ENCODE measurements around the gene RNASE11. TPM values are rescaled to one million over a fixed set of nuclear protein-coding genes. Genes with fewer than 3 reads are reported as not detected.

Gene RNASE11
- total and polyA plus RNA-seq, 4 donors: not detected

DNA sequence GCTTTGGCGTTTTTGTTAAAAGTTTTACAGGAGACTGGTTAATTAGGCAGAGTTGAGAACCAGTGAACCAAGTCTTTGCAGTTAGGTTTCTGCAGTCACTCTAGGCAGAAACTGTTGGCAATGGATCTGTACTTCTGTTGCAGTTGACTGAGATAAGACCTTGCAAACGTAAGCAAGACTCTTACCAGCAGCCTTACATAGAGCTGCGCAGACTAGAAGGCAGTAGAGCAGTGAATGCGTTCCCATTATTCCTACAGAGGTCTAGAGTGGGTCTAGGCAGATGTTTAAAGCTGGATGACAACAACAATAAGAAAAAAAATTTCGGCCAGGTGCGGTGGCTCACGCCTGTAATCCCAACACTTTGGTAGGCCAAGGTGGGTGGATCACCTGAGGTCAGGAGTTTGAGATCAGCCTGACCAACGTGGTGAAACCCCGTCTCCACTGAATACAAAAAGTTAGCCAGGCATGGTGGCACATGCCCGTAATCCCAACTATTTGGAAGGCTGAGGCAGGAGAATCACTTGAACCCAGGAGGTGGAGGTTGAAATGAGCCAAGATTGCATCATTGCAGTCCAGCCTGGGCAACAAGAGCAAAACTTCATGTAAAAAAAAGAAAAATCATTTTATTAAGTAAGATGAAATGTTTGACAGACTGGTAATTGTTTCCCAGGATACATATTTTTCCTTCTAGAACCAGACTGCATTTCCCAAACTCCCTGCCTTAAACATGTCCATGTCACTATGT lies 39.2 kb downstream of the RNASE11 start (continued):
- TF ChIP-seq, protein P1, sequence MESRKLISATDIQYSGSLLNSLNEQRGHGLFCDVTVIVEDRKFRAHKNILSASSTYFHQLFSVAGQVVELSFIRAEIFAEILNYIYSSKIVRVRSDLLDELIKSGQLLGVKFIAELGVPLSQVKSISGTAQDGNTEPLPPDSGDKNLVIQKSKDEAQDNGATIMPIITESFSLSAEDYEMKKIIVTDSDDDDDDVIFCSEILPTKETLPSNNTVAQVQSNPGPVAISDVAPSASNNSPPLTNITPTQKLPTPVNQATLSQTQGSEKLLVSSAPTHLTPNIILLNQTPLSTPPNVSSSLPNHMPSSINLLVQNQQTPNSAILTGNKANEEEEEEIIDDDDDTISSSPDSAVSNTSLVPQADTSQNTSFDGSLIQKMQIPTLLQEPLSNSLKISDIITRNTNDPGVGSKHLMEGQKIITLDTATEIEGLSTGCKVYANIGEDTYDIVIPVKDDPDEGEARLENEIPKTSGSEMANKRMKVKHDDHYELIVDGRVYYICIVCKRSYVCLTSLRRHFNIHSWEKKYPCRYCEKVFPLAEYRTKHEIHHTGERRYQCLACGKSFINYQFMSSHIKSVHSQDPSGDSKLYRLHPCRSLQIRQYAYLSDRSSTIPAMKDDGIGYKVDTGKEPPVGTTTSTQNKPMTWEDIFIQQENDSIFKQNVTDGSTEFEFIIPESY (IDR thresholded peaks at IDR 0.05): no peak
- TF ChIP-seq GABPA (IDR thresholded peaks at IDR 0.05 in 1 of 2, conservative IDR thresholded peaks at IDR 0.05 in 1 of 2): no peak

DNA sequence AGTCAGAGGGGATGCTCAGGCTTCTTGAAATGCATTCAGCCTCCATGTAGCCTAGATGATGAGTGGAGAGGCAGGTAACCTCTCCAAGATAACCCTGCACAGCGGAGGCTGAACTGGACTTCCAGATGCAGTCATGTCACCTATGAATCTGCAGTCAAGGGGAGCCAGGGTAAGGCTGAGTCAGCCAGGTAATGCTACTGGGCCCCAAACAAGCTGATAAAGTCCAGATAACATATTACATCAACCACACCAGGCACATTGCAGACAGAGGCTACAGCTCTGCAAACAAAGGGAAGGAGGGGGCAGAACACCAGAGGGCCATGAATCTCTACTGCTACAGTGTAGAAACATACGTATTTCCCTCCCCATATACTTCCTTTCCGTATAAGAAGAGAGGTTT lies 40.9 kb downstream of the RNASE11 start:
- Histone ChIP-seq H3K9ac (ENCODE audit: low read depth in 1 of 2, low read length in 2 of 2) (no peak overlapping the region), H3K27me3 (ENCODE audit: control insufficient read depth in 4 of 4, insufficient read depth in 4 of 4, low read length in 3 of 4) (no peaks in the 10 kb centered on the region), H3K4me1 (ENCODE audit: control insufficient read depth in 4 of 4, insufficient read depth in 4 of 4, low read length in 3 of 4) (no peaks in the 10 kb centered on the region), H3K9me3 (ENCODE audit: control insufficient read depth in 4 of 4, low read length in 3 of 4) (no peaks in the 10 kb centered on the region), H3K4me3 (ENCODE audit: low read depth in 1 of 3, low read length in 3 of 3) (no peak overlapping the region), H3K27ac (ENCODE audit: low read depth in 1 of 2, low read length in 2 of 2) (no peak overlapping the region), H3K36me3 (ENCODE audit: control insufficient read depth in 4 of 4, insufficient read depth in 3 of 4, low read depth in 1 of 4, low read length in 3 of 4) (no peaks in the 10 kb centered on the region)
- DNase-seq (ENCODE audit: low spot score): no peak
- WGBS: 58% methylated on average over 3 of the region's 3 CpGs
- TF ChIP-seq EGR1 (IDR thresholded peaks at IDR 0.05; ENCODE audit: low read depth in 2 of 2) (no peak), HNF4G (IDR thresholded peaks at IDR 0.05) (no peak), GABPA (IDR thresholded peaks at IDR 0.05 in 1 of 2, conservative IDR thresholded peaks at IDR 0.05 in 1 of 2) (no peak), FOXA2 (IDR thresholded peaks at IDR 0.05) (no peak), RAD21 (IDR thresholded peaks at IDR 0.05) (no peak), FOXA1 (IDR thresholded peaks at IDR 0.05) (no peak), TAF1 (conservative IDR thresholded peaks at IDR 0.05) (no peak), JUND (IDR thresholded peaks at IDR 0.05) (no peak), RXRA (IDR thresholded peaks at IDR 0.05) (no peak), NR2F2 (IDR thresholded peaks at IDR 0.05) (no peak), YY1 (IDR thresholded peaks at IDR 0.05) (no peak), SP1 (IDR thresholded peaks at IDR 0.05) (no peak), HNF4A (conservative IDR thresholded peaks at IDR 0.05) (no peak)
- TF ChIP-seq, protein P2, sequence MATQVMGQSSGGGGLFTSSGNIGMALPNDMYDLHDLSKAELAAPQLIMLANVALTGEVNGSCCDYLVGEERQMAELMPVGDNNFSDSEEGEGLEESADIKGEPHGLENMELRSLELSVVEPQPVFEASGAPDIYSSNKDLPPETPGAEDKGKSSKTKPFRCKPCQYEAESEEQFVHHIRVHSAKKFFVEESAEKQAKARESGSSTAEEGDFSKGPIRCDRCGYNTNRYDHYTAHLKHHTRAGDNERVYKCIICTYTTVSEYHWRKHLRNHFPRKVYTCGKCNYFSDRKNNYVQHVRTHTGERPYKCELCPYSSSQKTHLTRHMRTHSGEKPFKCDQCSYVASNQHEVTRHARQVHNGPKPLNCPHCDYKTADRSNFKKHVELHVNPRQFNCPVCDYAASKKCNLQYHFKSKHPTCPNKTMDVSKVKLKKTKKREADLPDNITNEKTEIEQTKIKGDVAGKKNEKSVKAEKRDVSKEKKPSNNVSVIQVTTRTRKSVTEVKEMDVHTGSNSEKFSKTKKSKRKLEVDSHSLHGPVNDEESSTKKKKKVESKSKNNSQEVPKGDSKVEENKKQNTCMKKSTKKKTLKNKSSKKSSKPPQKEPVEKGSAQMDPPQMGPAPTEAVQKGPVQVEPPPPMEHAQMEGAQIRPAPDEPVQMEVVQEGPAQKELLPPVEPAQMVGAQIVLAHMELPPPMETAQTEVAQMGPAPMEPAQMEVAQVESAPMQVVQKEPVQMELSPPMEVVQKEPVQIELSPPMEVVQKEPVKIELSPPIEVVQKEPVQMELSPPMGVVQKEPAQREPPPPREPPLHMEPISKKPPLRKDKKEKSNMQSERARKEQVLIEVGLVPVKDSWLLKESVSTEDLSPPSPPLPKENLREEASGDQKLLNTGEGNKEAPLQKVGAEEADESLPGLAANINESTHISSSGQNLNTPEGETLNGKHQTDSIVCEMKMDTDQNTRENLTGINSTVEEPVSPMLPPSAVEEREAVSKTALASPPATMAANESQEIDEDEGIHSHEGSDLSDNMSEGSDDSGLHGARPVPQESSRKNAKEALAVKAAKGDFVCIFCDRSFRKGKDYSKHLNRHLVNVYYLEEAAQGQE (IDR thresholded peaks at IDR 0.05): no peak
- TF ChIP-seq, protein P3, sequence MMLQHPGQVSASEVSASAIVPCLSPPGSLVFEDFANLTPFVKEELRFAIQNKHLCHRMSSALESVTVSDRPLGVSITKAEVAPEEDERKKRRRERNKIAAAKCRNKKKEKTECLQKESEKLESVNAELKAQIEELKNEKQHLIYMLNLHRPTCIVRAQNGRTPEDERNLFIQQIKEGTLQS (IDR thresholded peaks at IDR 0.05): no peak
- TF ChIP-seq, protein P4, sequence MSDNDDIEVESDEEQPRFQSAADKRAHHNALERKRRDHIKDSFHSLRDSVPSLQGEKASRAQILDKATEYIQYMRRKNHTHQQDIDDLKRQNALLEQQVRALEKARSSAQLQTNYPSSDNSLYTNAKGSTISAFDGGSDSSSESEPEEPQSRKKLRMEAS (IDR thresholded peaks at IDR 0.05): no peak
- TF ChIP-seq, protein P5, sequence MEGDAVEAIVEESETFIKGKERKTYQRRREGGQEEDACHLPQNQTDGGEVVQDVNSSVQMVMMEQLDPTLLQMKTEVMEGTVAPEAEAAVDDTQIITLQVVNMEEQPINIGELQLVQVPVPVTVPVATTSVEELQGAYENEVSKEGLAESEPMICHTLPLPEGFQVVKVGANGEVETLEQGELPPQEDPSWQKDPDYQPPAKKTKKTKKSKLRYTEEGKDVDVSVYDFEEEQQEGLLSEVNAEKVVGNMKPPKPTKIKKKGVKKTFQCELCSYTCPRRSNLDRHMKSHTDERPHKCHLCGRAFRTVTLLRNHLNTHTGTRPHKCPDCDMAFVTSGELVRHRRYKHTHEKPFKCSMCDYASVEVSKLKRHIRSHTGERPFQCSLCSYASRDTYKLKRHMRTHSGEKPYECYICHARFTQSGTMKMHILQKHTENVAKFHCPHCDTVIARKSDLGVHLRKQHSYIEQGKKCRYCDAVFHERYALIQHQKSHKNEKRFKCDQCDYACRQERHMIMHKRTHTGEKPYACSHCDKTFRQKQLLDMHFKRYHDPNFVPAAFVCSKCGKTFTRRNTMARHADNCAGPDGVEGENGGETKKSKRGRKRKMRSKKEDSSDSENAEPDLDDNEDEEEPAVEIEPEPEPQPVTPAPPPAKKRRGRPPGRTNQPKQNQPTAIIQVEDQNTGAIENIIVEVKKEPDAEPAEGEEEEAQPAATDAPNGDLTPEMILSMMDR (IDR thresholded peaks at IDR 0.05; ENCODE audit: low read depth, low read length, missing input control): no peak
- TF ChIP-seq, protein P1 (IDR thresholded peaks at IDR 0.05): no peak

Measured in liver (tissue), 9 donors.